Mesothelial cell of epicardium (in vitro differentiated cells): ENCODE data around the gene GRIA4. TPM values are rescaled to one million over a fixed set of nuclear protein-coding genes. Genes with fewer than 3 reads are reported as not detected.

Experiments
- DNase-seq, 2 experiments: peaks; one replicate each; pipeline ENCODE4 v3.0.0; 2021; ENCODE audit warnings: low spot score in 2 of 2; ENCODE audit not compliant: unreplicated experiment in 2 of 2
- H3K27ac Mint-ChIP-seq: 2 replicates; pipeline ENCODE4 v1.8.0; 2021; ENCODE audit warnings: mixed read lengths
- H3K27me3 Mint-ChIP-seq: 2 replicates; pipeline ENCODE4 v1.8.0; 2021; ENCODE audit warnings: low read depth, mixed read lengths
- H3K36me3 Mint-ChIP-seq: 2 replicates; pipeline ENCODE4 v1.8.0; 2021; ENCODE audit warnings: mixed read lengths
- H3K4me1 Mint-ChIP-seq: 2 replicates; pipeline ENCODE4 v1.8.0; 2021; ENCODE audit warnings: mixed read lengths
- H3K4me3 Mint-ChIP-seq: 2 replicates; pipeline ENCODE4 v1.8.0; 2021; ENCODE audit warnings: mild to moderate bottlenecking, moderate library complexity, mixed read lengths
- H3K9me3 Mint-ChIP-seq: 2 replicates; pipeline ENCODE4 v1.8.0; 2021; ENCODE audit warnings: mixed read lengths
- CTCF ChIP-seq: fragments of 200-600 bp; sonication (generic); IDR thresholded peaks from one replicate; pipeline ENCODE4 v1.5.0; 2021; ENCODE audit warnings: antibody characterized with exemption; ENCODE audit not compliant: unreplicated experiment
- total RNA-seq: library from RNA; stranded (reverse); gene quantifications from 3 replicates; pipeline ENCODE4 v1.2.1, GENCODE V29; 2021

The GRIA4 gene
- total RNA-seq, 1 donor from 2014 or later: 156 TPM

DNA sequence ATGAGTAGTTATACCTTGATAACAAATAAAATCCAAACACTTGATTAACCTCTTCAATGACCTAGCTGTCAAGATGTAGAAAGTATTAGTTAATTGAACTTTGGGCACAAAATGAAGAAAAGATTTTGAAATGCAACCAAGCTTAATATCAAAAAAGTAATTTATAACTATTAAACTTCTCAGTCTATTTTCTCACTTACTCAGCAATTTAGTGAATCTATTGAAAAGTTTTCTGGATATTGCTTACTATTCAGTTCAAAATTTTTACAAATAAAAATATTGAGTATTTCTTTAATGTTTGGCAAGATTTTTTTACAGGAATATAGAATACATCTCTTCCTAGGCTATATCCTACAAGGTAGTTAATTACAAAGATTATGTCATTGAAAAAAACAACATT is 192.5 kb downstream of the GRIA4 start:
- Mint-ChIP-seq H3K27ac (no peak overlapping the region), H3K9me3 (peaks cover 8% of the 10 kb centered on the region), H3K4me1 (peaks cover under 1% of the 10 kb centered on the region), H3K36me3 (peaks cover 2% of the 10 kb centered on the region), H3K4me3 (no peak overlapping the region), H3K27me3 (no peaks in the 10 kb centered on the region)
- no peak for DNase-seq
- no peak for TF ChIP-seq CTCF

GRCh38 chr11:105811242-105811641 is 201.4 kb downstream of the GRIA4 start:
- peaks cover 12% of the 10 kb centered on the region for H3K9me3 Mint-ChIP-seq
- H3K36me3 Mint-ChIP-seq: peaks cover 6% of the 10 kb centered on the region
- no peak for TF ChIP-seq CTCF
- no peak overlapping the region for H3K4me3 Mint-ChIP-seq
- peaks cover 15% of the 10 kb centered on the region for H3K4me1 Mint-ChIP-seq
- no peak for DNase-seq
- no peaks in the 10 kb centered on the region for H3K27me3 Mint-ChIP-seq
- no peak overlapping the region for H3K27ac Mint-ChIP-seq

GRCh38 chr11:105821372-105821771 is 211.5 kb downstream of the GRIA4 start:
- H3K27ac Mint-ChIP-seq: no peak overlapping the region
- H3K9me3 Mint-ChIP-seq: peaks cover 5% of the 10 kb centered on the region
- H3K36me3 Mint-ChIP-seq: peaks cover 15% of the 10 kb centered on the region
- H3K27me3 Mint-ChIP-seq: no peaks in the 10 kb centered on the region
- peaks cover 16% of the 10 kb centered on the region for H3K4me1 Mint-ChIP-seq
- TF ChIP-seq CTCF: no peak
- H3K4me3 Mint-ChIP-seq: no peak overlapping the region
- no peak for DNase-seq

DNA sequence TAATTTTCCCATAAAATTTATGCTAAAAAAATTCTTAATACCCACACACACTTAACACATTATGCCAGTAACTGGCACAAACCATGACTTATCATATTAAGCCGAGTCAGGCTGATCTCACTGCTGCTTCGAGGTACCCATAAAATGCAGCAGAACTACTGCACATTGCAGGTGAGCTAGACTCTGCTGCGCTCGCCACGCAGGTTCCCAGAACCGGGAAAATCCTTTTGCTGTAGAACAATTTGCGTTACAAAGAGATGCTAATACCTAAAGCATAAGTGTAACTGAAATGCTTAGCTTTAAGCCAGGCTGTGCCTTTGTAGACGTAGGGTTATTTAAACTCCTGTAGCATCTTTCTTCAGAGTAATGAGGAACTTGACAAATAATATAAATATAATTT is 211.9 kb downstream of the GRIA4 start:
- Mint-ChIP-seq H3K27me3 (no peaks in the 10 kb centered on the region), H3K4me3 (no peak overlapping the region), H3K36me3 (peaks cover 13% of the 10 kb centered on the region), H3K9me3 (peaks cover 4% of the 10 kb centered on the region), H3K27ac (no peak overlapping the region), H3K4me1 (peaks cover 16% of the 10 kb centered on the region)
- no peak for DNase-seq
- no peak for TF ChIP-seq CTCF

GRCh38 chr11:105823495-105824033 is 213.7 kb downstream of the GRIA4 start:
- no peak for DNase-seq
- H3K27me3 Mint-ChIP-seq: no peaks in the 10 kb centered on the region
- no peak overlapping the region for H3K27ac Mint-ChIP-seq
- peaks cover 5% of the 10 kb centered on the region for H3K36me3 Mint-ChIP-seq
- no peaks in the 10 kb centered on the region for H3K9me3 Mint-ChIP-seq
- H3K4me1 Mint-ChIP-seq: peaks cover 21% of the 10 kb centered on the region
- no peak overlapping the region for H3K4me3 Mint-ChIP-seq
- no peak for TF ChIP-seq CTCF
